HG02884 (cell line): Measurements from ENCODE around the gene ASCL1.
A peak's percentile ranks its signal among the peaks of the same experiment; 100 is the strongest.

Experiments used
- ATAC-seq: cut with Tn5 transposase; IDR thresholded peaks from one replicate; pipeline ENCODE4 v1.9.1; 2021; ENCODE audit warnings: mild to moderate bottlenecking, moderate library complexity; ENCODE audit not compliant: unreplicated experiment

The ASCL1 gene

DNA sequence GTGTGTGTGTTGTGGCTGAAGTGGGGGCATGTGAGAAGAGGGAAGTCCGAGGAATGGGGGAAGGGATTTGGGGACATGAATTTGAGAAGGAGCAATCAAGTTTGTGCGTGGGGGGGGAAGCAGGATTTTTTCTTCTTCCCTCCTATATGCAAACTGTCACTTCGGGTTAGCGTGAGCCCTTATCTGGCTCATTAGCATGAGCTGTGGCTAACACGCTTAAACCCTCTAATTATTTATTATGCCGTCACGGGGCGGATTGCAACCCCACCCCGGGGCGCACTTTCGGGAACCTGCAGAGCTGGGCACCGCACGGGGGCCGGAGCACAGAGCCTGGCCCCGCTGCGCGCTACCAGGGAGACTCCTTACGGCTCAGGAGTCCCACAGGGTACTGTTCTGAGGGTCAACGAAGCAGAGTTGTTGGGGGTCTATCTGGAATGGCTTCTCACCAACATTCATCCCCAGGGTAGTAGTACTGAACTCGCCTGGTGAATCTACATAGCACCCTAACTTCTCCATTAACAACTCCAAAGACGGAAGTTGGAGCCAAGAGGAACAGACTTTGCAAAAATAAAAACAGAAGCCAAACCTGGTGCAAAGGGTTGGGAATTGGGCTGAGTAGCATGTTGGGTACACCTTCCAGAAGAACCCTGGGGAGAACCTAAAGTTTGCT lies 6.4 kb upstream of the ASCL1 start:
- ATAC-seq: no peak

DNA sequence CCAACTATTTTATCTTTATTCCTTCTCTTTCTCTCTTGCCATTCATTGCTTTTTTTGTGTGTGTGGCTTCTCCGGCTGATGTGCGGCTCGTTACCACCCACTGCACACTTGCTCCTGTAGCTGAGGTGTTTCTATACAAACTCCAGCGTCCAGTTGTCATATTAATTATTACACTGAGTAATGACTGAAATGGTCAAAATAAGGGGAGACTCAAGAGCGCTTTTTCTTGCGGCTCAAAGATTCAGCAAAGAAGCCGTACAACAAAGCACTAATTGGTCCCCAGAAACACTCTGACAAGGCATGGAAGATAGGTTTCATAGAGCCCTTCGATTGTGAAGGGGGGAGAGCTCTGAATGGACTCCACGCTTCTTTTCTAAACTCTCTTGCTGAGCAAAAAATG lies 5.6 kb upstream of the ASCL1 start:
- no peak for ATAC-seq

- ATAC-seq: no peak
These were observed 4.3 kb upstream of the ASCL1 start for GRCh38 chr12:102953221-102953620.

GRCh38 chr12:102954134-102954533 lies 3.3 kb upstream of the ASCL1 start:
- ATAC-seq: no peak

DNA sequence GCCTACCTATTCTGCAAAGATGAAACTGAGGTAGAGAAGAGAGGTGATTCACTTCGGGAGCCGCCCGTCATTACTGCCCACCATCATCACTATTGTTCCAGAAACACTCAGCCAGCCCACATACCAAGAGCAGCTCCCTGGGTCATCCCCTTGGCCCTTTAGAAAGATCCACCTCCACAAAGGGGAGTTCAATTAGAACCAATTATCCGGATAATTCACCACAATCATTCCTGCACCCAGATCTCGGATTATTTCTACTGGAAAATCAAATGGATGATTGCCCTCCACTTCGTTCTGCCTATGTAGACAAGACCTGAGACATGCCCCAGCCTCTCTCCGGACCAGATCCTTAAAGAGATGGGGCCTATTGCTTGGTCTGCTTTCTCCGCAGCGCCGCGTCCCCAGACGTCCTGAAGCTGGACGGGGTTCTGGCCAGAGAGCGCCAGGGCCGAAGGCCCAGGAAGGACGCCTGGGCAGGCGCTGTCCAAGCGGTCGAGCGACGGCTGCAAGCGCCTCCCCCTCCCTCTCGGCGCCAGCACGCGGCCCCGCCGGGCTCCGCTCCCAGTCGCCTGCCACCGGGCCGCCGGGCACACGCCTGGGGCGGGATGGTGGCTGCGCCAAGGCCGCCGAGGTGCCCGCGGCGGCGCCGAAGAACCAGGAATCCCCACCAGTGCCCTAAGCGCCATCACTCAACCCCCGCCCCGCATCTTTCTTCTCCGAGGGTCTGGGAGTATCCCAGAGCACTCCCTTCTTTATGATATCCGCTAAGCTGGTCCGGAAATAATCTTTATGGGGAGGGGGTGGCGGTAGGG lies 1.3 kb upstream of the ASCL1 start:
- no peak for ATAC-seq

GRCh38 chr12:102956738-102957327 lies 641 bp upstream of the ASCL1 start:
- ATAC-seq: no peak

DNA sequence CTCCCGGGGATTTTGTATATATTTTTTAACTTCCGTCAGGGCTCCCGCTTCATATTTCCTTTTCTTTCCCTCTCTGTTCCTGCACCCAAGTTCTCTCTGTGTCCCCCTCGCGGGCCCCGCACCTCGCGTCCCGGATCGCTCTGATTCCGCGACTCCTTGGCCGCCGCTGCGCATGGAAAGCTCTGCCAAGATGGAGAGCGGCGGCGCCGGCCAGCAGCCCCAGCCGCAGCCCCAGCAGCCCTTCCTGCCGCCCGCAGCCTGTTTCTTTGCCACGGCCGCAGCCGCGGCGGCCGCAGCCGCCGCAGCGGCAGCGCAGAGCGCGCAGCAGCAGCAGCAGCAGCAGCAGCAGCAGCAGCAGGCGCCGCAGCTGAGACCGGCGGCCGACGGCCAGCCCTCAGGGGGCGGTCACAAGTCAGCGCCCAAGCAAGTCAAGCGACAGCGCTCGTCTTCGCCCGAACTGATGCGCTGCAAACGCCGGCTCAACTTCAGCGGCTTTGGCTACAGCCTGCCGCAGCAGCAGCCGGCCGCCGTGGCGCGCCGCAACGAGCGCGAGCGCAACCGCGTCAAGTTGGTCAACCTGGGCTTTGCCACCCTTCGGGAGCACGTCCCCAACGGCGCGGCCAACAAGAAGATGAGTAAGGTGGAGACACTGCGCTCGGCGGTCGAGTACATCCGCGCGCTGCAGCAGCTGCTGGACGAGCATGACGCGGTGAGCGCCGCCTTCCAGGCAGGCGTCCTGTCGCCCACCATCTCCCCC lies 777 bp downstream of the ASCL1 start:
- ATAC-seq: peak; percentile 41

DNA sequence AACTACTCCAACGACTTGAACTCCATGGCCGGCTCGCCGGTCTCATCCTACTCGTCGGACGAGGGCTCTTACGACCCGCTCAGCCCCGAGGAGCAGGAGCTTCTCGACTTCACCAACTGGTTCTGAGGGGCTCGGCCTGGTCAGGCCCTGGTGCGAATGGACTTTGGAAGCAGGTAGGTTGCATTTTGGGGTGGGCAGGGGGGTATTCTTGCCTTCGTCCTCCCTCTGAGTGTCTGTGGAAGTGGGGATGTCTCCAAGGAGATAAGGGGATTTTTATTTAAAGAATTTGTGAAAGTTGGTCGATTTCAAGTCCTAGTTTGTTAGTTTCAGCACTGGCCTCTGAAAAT lies 1.3 kb downstream of the ASCL1 start:
- no peak for ATAC-seq

GRCh38 chr12:102959391-102959790 lies 1.9 kb downstream of the ASCL1 start:
- no peak for ATAC-seq

- ATAC-seq: no peak
These were observed 3.4 kb downstream of the ASCL1 start for GRCh38 chr12:102960766-102961465.

GRCh38 chr12:102961466-102961855 lies 4.0 kb downstream of the ASCL1 start:
- ATAC-seq: no peak

DNA sequence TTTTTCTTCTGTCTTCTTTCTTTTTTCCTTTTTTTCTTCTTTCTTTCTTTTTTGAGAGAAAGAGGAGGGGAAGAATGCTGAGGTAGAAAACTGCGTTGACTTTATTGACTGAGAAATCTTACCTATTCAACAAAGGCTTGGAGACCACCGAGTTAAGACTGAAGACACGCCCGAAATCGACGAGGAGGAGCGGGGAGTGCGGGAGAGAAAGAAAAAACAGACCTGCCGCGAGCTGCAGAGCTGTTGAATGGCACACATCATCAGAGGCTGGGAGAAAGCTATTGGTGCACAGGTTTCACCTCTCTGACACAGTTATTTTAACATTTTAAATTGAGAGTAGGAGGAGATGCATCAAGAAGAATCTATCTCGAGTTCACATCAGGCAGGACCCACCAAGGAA lies 5.1 kb downstream of the ASCL1 start:
- no peak for ATAC-seq

DNA sequence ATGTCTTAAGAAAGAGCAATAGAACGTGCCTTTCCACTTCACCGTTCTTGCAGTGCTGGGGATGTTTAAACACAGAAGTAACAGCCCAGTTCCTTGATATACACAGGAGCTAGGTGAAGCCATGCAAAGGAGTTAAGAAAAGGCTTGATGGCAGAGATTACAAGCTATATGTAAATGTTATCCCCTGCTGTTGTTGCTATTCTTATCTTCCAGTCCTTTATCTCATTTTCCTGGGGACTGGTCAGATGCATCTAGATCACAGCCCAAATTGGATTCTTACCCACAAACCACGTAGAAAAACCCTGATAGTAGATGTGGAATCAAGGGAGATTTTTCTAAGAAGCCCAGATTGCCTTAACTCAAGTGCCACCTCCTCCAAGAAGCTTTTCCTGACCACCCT lies 5.5 kb downstream of the ASCL1 start:
- no peak for ATAC-seq

DNA sequence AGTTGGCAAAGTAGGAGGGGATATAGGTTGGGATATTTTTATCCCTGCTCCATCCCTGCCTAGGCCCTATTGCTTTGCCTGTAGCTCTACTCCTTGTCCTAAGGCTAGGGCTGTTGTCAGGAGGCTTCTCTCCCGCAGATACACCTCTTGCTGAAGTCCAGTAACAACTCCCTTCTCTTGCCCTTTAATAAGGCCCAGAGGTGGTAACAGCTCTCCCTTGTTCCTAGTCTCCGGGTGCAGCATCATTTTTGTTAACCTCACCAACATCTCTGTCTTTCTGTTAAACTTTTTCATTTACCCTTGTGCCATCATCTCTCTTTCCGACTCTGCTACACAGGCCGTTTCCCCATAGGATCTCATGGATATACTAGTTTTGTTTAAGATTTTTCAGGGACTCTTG lies 6.3 kb downstream of the ASCL1 start:
- ATAC-seq: no peak

DNA sequence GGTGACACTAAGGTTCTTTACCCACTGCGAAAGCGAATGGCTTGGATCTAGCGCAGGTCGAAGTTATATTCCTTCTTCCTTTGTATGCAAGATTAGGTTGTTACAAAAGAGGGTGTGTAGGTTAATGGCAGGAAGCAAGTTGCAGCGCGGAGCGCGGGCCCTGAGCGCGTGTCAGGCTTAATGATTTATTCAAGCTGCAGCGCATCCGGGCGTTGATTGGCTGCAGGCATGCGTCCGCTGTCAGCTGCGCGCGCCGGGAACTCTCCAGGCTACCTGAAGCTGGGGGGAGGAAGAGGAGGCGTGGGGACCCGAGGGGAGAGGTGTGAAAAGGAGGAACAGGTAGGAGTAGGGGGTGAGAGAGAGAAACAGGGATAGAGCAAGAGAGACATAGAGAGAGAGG lies 7.4 kb downstream of the ASCL1 start:
- peak; percentile 49 for ATAC-seq

DNA sequence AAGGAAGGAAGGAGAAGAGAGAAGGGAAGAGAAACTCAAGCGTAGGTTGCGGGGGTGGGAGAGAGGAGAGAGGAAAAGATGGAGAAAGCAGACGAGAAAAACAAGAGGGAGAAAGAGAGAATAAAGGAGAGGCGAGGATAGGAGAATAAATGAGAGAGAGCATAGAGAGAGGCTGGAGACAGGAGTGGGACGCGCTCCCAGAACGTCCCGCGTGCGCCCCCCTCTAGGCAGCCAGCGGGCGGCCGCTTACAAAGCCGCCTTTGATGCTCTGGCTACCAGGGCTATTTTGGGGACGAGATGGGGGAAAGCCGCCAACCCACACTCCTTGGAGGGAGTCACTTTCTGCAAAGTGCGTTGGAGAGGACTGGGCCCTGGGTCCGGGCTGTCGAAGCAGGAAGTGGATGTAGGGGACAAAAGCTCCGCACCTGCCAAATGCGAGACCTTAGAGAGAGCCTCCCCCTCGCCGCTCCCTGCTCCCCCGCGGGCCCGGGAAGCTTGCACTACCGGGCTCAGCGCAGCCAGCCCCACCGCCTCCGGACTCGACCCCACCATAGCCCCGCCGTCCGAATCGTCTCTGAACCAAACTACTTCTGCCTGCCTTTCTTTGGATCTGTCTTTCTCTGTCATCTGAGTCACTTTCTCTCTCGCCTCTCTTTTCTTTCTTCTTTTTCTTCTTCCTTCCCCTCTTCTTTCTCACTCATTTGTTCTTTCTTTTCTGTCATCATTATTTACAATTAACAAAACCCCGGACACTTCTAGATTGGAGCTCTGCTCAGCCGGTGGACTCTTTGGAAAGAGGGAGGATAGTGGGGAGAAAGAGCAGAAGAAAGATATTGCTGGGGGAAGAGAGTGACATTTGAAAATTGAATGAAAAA lies 8.0 kb downstream of the ASCL1 start:
- ATAC-seq: peak; percentile 32

- no peak for ATAC-seq
These were observed 8.9 kb downstream of the ASCL1 start for GRCh38 chr12:102966200-102966863.

DNA sequence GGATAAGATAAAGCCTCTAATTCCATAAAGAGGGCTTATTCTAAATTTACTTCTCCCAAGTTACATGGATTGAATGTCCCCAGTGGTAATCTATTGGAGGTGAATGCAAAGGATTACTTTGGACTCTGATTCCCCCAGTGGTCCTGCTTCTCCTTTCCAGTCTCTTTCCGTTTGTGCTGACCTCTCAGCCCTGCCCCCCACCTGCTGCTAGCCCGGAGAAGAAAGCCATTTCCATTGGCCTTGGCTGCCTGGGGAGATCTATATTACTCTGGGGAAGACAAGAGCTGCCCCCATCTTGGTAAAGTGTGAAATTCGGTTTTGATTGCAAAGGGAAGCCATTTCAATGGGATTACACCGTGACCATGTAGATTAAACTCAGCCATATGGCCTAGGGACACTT lies 13.3 kb downstream of the ASCL1 start:
- ATAC-seq: no peak

DNA sequence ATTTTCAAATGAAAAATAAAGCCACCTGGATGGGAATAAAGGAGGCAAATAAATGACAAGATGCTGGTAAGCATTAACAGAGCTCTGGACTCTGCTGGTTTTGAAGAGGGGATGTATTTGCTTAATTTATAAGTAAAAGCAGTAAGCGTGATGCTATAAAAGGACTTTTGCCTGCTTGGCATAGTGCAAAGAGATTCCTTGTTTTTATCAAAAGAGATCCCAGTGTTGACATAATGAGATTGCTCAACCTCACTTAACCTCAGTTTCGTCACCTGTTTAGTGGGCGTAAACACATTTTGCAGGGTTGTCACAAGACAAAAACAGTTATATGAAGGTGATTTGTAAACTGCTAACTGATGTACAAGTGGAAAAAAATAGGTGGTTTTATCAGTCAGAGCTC lies 13.8 kb downstream of the ASCL1 start:
- ATAC-seq: no peak
